GM23338 (cell line): Measurements from ENCODE around the gene TGM2. TPM values are rescaled to one million over a fixed set of nuclear protein-coding genes. Genes with fewer than 3 reads are reported as not detected.

ENCODE experiments used
- ATAC-seq: fragments of 200-7000 bp; cut with Tn5 transposase; 3 replicates; pipeline ENCODE4 v1.9.1; 2020
- DNase-seq: peaks from one replicate; pipeline ENCODE4 v3.0.0-alpha.2; 2015; ENCODE audit warnings: low spot score
- H2AFZ ChIP-seq: fragments of 200-600 bp; sonication (generic); 2 replicates; pipeline ENCODE4 v1.8.0; 2016; ENCODE audit warnings: antibody characterized with exemption, mild to moderate bottlenecking, moderate library complexity
- H3F3A ChIP-seq: fragments of 200-600 bp; sonication (generic); replicated peaks from 2 replicates; pipeline ENCODE4 v1.8.0; 2017; ENCODE audit warnings: antibody characterized with exemption, mixed run types, low read depth
- H3K27ac ChIP-seq: fragments of 200-600 bp; sonication (generic); 2 replicates; pipeline ENCODE4 v1.6.1; 2016; ENCODE audit warnings: low read depth
- H3K27me3 ChIP-seq: fragments of 200-600 bp; sonication (generic); 2 replicates; pipeline ENCODE4 v1.8.0; 2016; ENCODE audit warnings: mild to moderate bottlenecking, mixed run types, moderate library complexity; ENCODE audit not compliant: insufficient read depth
- H3K36me3 ChIP-seq: fragments of 200-600 bp; sonication (generic); 2 replicates; pipeline ENCODE4 v1.8.0; 2016; ENCODE audit warnings: mild to moderate bottlenecking; ENCODE audit not compliant: insufficient read depth
- H3K4me1 ChIP-seq: fragments of 200-600 bp; sonication (generic); 2 replicates; pipeline ENCODE4 v1.8.0; 2016; ENCODE audit warnings: mild to moderate bottlenecking, moderate library complexity; ENCODE audit not compliant: insufficient read depth
- H3K4me2 ChIP-seq: fragments of 200-600 bp; sonication (generic); 2 replicates; pipeline ENCODE4 v1.7.1; 2017; ENCODE audit warnings: mixed run types
- H3K4me3 ChIP-seq: fragments of 200-600 bp; sonication (generic); 2 replicates; pipeline ENCODE4 v1.6.1; 2016; ENCODE audit warnings: mixed run types
- H3K79me2 ChIP-seq: fragments of 200-600 bp; sonication (generic); replicated peaks from 2 replicates; pipeline ENCODE4 v1.8.0; 2017; ENCODE audit warnings: mild to moderate bottlenecking; ENCODE audit not compliant: insufficient read depth
- H3K9me2 ChIP-seq: fragments of 200-600 bp; sonication (generic); 2 replicates; pipeline ENCODE4 v1.8.0; 2017; ENCODE audit not compliant: insufficient read depth
- H4K20me1 ChIP-seq: fragments of 200-600 bp; sonication (generic); replicated peaks from 2 replicates; pipeline ENCODE4 v1.8.0; 2017; ENCODE audit warnings: mild to moderate bottlenecking; ENCODE audit not compliant: insufficient read depth
- H3K27ac Mint-ChIP-seq: 2 replicates; pipeline ENCODE4 v1.8.0; 2020; ENCODE audit warnings: inconsistent platforms, mild to moderate bottlenecking, moderate library complexity, mixed read lengths
- H3K27me3 Mint-ChIP-seq: 3 replicates; pipeline ENCODE4 v1.8.0; 2022; ENCODE audit warnings: low read depth, mild to moderate bottlenecking, moderate library complexity, mixed read lengths, inconsistent platforms; ENCODE audit not compliant: insufficient read depth, poor library complexity
- H3K36me3 Mint-ChIP-seq: 3 replicates; pipeline ENCODE4 v1.8.0; 2021; ENCODE audit warnings: low read depth, mild to moderate bottlenecking, inconsistent platforms, moderate library complexity, mixed read lengths
- H3K4me1 Mint-ChIP-seq: 3 replicates; pipeline ENCODE4 v1.8.0; 2020; ENCODE audit warnings: mild to moderate bottlenecking, inconsistent platforms, mixed read lengths
- H3K4me3 Mint-ChIP-seq: 3 replicates; pipeline ENCODE4 v1.8.0; 2021; ENCODE audit warnings: moderate library complexity, mild to moderate bottlenecking, inconsistent platforms, mixed read lengths
- H3K9me3 Mint-ChIP-seq: 3 replicates; pipeline ENCODE4 v1.8.0; 2020; ENCODE audit warnings: moderate library complexity, mild to moderate bottlenecking, inconsistent platforms, mixed read lengths
- CREB1 ChIP-seq: fragments of 250-450 bp; sonication (Bioruptor Pico); IDR thresholded peaks from 2 replicates; pipeline ENCODE4 v1.5.0; 2020; ENCODE audit warnings: low read depth, mild to moderate bottlenecking, moderate library complexity
- CTCF ChIP-seq, 2 experiments: fragments of 200-600 bp in 1 of 2; sonication (generic) in 1 of 2; conservative IDR thresholded peaks; 2 replicates each; pipeline versions ENCODE4 v1.5.1 to v1.6.1; 2016 to 2017; ENCODE audit warnings: antibody characterized with exemption in 2 of 2, low read depth in 2 of 2, mild to moderate bottlenecking in 2 of 2, moderate library complexity in 1 of 2
- EZH2 ChIP-seq: fragments of 200-600 bp; sonication (generic); IDR thresholded peaks from one replicate; pipeline ENCODE4 v1.8.0; 2017; ENCODE audit warnings: antibody characterized with exemption, mild to moderate bottlenecking, low read depth; ENCODE audit not compliant: unreplicated experiment
- EZH2phosphoT487 ChIP-seq: fragments of 200-600 bp; sonication (generic); IDR thresholded peaks from one replicate; pipeline ENCODE4 v1.8.1; 2018; ENCODE audit warnings: antibody characterized with exemption; ENCODE audit not compliant: unreplicated experiment
- JUNB ChIP-seq: IDR thresholded peaks from one replicate; pipeline ENCODE4 v1.6.1; 2016; ENCODE audit warnings: antibody characterized with exemption; ENCODE audit not compliant: unreplicated experiment
- NANOG ChIP-seq: IDR thresholded peaks from 2 replicates; pipeline ENCODE4 v1.6.1; 2016; ENCODE audit warnings: antibody characterized with exemption, borderline replicate concordance
- POLR2AphosphoS5 ChIP-seq: IDR thresholded peaks from 2 replicates; pipeline ENCODE4 v1.6.1; 2016; ENCODE audit warnings: antibody characterized with exemption, low read depth
- STAT1 ChIP-seq: IDR thresholded peaks from one replicate; pipeline ENCODE4 v1.6.1; 2016; ENCODE audit warnings: antibody characterized with exemption; ENCODE audit not compliant: unreplicated experiment
- ZNF114 ChIP-seq: fragments of 250-450 bp; sonication (Bioruptor Pico); IDR thresholded peaks from 2 replicates; pipeline ENCODE4 v1.5.0; 2020; ENCODE audit warnings: mild to moderate bottlenecking, moderate library complexity
- ZNF331 ChIP-seq: fragments of 250-450 bp; sonication (Bioruptor Pico); IDR thresholded peaks from 2 replicates; pipeline ENCODE4 v1.5.0; 2020; ENCODE audit warnings: low read depth, mild to moderate bottlenecking, moderate library complexity
- polyA plus RNA-seq: library from polyadenylated mRNA; unstranded; fragments of >200 nt; fragmentation: Nextera tagmentation; extraction: Ambion mirVana; gene quantifications from 2 replicates; pipeline ENCODE4 v1.2.1, GENCODE V29; 2016
- total RNA-seq: library from RNA; depleted of rRNA; stranded (reverse); fragments of >200 nt; shearing (Covaris generic); gene quantifications from 2 replicates; pipeline ENCODE4 v1.2.3, GENCODE V29; 2014
- TF ChIP-seq, protein P1 (sequence below): IDR thresholded peaks from one replicate; pipeline ENCODE4 v1.6.1; 2018; ENCODE audit warnings: antibody characterized with exemption; ENCODE audit not compliant: unreplicated experiment
- TF ChIP-seq, protein P2 (sequence below): IDR thresholded peaks from 2 replicates; pipeline ENCODE4 v1.6.1; 2016; ENCODE audit warnings: antibody characterized with exemption
- TF ChIP-seq, protein P3 (sequence below): fragments of 250-450 bp; sonication (Bioruptor Pico); IDR thresholded peaks from 2 replicates; pipeline ENCODE4 v1.5.0; 2020; ENCODE audit warnings: mild to moderate bottlenecking, moderate library complexity

Gene TGM2
- total and polyA plus RNA-seq, 2 experiments from 2014 or later = 0.45 to 1.0 TPM

- Mint-ChIP-seq H3K9me3 (no peaks in the 10 kb centered on the region), H3K27me3 (peaks cover 5% of the 10 kb centered on the region), H3K36me3 (no peaks in the 10 kb centered on the region), H3K4me3 (no peak overlapping the region), H3K27ac (no peak overlapping the region), H3K4me1 (peaks cover 5% of the 10 kb centered on the region; the same call in 1 of the 3 replicates)
- Histone ChIP-seq H4K20me1 (no peaks in the 10 kb centered on the region), H3K27me3 (no peaks in the 10 kb centered on the region), H3K79me2 (no peaks in the 10 kb centered on the region), H3F3A (no peaks in the 10 kb centered on the region), H3K4me3 (no peak overlapping the region), H3K27ac (no peak overlapping the region), H3K4me2 (no peak overlapping the region), H3K4me1 (no peaks in the 10 kb centered on the region), H2AFZ (no peak overlapping the region), H3K36me3 (no peaks in the 10 kb centered on the region), H3K9me2 (no peaks in the 10 kb centered on the region)
- no peak for ATAC-seq
- no peak for DNase-seq
- TF ChIP-seq, protein P1, sequence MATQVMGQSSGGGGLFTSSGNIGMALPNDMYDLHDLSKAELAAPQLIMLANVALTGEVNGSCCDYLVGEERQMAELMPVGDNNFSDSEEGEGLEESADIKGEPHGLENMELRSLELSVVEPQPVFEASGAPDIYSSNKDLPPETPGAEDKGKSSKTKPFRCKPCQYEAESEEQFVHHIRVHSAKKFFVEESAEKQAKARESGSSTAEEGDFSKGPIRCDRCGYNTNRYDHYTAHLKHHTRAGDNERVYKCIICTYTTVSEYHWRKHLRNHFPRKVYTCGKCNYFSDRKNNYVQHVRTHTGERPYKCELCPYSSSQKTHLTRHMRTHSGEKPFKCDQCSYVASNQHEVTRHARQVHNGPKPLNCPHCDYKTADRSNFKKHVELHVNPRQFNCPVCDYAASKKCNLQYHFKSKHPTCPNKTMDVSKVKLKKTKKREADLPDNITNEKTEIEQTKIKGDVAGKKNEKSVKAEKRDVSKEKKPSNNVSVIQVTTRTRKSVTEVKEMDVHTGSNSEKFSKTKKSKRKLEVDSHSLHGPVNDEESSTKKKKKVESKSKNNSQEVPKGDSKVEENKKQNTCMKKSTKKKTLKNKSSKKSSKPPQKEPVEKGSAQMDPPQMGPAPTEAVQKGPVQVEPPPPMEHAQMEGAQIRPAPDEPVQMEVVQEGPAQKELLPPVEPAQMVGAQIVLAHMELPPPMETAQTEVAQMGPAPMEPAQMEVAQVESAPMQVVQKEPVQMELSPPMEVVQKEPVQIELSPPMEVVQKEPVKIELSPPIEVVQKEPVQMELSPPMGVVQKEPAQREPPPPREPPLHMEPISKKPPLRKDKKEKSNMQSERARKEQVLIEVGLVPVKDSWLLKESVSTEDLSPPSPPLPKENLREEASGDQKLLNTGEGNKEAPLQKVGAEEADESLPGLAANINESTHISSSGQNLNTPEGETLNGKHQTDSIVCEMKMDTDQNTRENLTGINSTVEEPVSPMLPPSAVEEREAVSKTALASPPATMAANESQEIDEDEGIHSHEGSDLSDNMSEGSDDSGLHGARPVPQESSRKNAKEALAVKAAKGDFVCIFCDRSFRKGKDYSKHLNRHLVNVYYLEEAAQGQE = no peak
- no peak for TF ChIP-seq ZNF114 (CRISPR knock-in tag)
- TF ChIP-seq ZNF331 (CRISPR knock-in tag) = no peak
- TF ChIP-seq CREB1 (CRISPR knock-in tag) = no peak
- TF ChIP-seq, protein P2, sequence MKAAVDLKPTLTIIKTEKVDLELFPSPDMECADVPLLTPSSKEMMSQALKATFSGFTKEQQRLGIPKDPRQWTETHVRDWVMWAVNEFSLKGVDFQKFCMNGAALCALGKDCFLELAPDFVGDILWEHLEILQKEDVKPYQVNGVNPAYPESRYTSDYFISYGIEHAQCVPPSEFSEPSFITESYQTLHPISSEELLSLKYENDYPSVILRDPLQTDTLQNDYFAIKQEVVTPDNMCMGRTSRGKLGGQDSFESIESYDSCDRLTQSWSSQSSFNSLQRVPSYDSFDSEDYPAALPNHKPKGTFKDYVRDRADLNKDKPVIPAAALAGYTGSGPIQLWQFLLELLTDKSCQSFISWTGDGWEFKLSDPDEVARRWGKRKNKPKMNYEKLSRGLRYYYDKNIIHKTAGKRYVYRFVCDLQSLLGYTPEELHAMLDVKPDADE = no peak
- no peak for TF ChIP-seq EZH2phosphoT487
- TF ChIP-seq CTCF (conservative IDR thresholded peaks at IDR 0.05; ENCODE audit: low read depth in 2 of 2) = no peak
- TF ChIP-seq, protein P3, sequence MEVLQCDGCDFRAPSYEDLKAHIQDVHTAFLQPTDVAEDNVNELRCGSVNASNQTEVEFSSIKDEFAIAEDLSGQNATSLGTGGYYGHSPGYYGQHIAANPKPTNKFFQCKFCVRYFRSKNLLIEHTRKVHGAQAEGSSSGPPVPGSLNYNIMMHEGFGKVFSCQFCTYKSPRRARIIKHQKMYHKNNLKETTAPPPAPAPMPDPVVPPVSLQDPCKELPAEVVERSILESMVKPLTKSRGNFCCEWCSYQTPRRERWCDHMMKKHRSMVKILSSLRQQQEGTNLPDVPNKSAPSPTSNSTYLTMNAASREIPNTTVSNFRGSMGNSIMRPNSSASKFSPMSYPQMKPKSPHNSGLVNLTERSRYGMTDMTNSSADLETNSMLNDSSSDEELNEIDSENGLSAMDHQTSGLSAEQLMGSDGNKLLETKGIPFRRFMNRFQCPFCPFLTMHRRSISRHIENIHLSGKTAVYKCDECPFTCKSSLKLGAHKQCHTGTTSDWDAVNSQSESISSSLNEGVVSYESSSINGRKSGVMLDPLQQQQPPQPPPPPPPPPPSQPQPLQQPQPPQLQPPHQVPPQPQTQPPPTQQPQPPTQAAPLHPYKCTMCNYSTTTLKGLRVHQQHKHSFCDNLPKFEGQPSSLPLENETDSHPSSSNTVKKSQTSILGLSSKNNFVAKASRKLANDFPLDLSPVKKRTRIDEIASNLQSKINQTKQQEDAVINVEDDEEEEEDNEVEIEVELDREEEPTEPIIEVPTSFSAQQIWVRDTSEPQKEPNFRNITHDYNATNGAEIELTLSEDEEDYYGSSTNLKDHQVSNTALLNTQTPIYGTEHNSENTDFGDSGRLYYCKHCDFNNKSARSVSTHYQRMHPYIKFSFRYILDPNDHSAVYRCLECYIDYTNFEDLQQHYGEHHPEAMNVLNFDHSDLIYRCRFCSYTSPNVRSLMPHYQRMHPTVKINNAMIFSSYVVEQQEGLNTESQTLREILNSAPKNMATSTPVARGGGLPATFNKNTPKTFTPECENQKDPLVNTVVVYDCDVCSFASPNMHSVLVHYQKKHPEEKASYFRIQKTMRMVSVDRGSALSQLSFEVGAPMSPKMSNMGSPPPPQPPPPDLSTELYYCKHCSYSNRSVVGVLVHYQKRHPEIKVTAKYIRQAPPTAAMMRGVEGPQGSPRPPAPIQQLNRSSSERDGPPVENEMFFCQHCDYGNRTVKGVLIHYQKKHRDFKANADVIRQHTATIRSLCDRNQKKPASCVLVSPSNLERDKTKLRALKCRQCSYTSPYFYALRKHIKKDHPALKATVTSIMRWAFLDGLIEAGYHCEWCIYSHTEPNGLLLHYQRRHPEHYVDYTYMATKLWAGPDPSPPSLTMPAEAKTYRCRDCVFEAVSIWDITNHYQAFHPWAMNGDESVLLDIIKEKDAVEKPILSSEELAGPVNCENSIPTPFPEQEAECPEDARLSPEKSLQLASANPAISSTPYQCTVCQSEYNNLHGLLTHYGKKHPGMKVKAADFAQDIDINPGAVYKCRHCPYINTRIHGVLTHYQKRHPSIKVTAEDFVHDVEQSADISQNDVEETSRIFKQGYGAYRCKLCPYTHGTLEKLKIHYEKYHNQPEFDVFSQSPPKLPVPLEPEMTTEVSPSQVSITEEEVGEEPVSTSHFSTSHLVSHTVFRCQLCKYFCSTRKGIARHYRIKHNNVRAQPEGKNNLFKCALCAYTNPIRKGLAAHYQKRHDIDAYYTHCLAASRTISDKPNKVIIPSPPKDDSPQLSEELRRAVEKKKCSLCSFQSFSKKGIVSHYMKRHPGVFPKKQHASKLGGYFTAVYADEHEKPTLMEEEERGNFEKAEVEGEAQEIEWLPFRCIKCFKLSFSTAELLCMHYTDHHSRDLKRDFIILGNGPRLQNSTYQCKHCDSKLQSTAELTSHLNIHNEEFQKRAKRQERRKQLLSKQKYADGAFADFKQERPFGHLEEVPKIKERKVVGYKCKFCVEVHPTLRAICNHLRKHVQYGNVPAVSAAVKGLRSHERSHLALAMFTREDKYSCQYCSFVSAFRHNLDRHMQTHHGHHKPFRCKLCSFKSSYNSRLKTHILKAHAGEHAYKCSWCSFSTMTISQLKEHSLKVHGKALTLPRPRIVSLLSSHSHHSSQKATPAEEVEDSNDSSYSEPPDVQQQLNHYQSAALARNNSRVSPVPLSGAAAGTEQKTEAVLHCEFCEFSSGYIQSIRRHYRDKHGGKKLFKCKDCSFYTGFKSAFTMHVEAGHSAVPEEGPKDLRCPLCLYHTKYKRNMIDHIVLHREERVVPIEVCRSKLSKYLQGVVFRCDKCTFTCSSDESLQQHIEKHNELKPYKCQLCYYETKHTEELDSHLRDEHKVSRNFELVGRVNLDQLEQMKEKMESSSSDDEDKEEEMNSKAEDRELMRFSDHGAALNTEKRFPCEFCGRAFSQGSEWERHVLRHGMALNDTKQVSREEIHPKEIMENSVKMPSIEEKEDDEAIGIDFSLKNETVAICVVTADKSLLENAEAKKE (CRISPR knock-in tag) = no peak
- no peak for TF ChIP-seq POLR2AphosphoS5
- TF ChIP-seq EZH2 = no peak
- no peak for TF ChIP-seq JUNB
- no peak for TF ChIP-seq STAT1
- TF ChIP-seq NANOG = no peak
These were observed 52.7 kb downstream of the TGM2 start for GRCh38 chr20:38112261-38112929.
